ENCODE results near the gene APIP. TPM values are rescaled to one million over a fixed set of nuclear protein-coding genes. Genes with fewer than 3 reads are reported as not detected.
"Not testable (repeated sequence)": the region's sequence is repeated elsewhere in the genome, so short reads cannot be mapped to it uniquely, and the experiment has no call there.

APIP gene
- total RNA-seq, 1 donor, result 12.4 TPM

GRCh38 chr11:34926831-34927132 lies 10.6 kb upstream of the APIP start:
- no peak for DNase-seq (ENCODE audit: low read depth in 2 of 3, low spot score in 2 of 3)

GRCh38 chr11:34926101-34926830 lies 10.1 kb upstream of the APIP start:
- DNase-seq (ENCODE audit: low read depth in 2 of 3, low spot score in 2 of 3), result peak; percentile 23 to 78 (median 45)

- DNase-seq (ENCODE audit: low read depth in 2 of 3, low spot score in 2 of 3), result no peak
These were observed 8.5 kb upstream of the APIP start for GRCh38 chr11:34924714-34925113.

DNA sequence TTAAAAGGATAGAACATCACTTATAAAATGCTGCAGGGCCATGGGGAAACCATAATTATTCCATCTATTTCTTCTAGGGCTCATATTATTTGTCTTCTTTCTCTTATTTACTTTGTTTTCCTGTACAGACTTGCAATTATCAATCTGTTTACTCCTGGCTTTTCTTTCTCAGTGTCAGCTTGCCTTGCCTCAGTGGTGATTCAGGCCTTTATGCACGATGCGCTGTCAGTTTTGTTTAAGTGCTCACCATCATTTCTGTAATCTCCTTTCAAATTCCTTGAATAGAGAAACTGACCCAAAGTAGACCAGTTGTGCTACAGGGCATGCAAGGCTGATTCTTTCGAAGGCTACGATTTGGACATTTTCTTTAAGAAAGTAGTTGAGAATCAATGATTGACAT lies 5.0 kb upstream of the APIP start:
- DNase-seq (ENCODE audit: low read depth in 2 of 3, low spot score in 2 of 3), result no peak

DNA sequence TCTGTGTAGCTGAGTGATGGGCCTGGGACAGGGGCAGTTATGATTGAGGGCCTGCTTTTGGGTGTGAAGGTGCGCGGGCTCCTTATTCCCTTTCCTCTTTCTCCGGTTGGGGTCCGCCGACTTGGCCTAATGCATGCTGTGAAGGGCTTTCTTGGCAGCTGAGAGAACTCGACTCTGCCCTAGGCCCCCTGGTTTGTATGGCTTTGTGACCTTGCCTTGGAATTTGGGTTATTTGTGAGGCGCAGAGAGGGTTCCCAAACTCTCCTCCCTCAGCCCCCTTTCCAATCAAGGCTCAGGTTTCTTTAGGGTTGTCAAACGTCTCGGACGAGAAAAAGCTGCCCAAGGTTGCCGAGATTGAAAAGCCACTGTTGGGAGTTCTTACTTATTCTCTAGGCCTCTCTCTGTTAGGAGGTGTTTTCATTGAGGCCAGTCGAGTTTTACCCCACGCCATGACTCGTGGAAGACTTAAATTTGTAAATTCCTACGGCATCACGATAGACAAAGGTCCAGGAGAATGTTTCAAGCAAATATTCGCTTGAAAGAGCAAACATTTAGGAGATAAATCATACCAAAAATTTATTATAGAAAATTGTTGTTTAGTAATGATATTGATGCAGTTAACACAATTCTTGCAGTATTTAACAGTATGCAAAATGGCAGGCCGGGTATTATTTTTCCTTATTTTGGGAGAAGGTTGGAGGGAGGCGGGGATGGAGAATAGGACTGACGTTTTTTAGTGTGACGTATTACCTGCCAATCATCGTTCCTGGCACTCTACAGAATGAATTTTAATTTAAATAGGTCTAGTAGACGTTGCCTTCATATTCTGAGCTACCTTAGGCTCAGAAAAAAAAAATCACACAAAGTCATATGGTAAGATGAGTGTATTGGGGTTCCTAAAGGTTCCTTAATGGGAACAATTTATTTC lies 928 bp upstream of the APIP start:
- DNase-seq (ENCODE audit: low read depth in 2 of 3, low spot score in 2 of 3), result no peak

DNA sequence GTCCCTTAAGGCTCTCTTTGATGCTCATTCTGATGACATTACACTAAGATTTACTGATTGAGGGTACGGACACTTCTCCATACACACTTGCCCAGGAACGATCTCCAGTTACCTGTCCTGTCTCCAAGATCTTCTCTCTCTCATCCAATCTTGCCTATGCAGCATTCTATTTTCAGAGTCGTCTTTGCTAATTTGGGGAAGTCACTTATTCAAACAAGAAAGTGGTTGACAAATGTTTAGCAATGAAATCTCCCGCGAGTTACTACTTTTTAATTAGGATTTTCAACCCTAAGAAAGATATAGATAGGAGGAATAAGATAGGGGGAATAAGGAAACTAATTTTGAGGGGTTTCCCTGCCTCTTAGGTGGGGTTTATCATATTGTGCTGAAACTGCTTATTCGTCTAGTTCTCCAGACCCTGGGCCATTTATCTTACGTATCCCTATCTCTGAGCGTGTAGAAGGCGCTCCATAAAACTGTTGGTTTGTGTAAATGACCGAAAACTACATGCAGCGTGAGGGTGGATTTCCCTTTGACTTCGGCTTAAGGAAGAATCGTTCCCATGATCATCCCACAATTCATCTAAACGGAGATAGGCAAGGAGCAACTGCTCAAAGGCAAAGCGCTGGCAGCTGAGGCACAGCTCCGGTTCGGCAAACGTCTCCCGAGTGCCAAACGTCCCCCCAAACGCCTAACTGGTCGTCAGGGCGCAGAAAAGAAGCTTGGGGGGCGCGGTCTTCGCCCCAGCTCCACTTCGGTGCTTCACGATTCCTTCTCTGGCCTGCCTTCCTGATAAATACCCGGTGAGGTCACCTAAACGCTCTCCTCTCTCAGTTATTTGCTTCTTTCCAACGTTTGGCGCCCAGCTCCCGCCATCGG lies 804 bp downstream of the APIP start:
- DNase-seq (ENCODE audit: low read depth in 2 of 3, low spot score in 2 of 3), result peak in 2 of 3 donors; percentile 29 to 39

DNA sequence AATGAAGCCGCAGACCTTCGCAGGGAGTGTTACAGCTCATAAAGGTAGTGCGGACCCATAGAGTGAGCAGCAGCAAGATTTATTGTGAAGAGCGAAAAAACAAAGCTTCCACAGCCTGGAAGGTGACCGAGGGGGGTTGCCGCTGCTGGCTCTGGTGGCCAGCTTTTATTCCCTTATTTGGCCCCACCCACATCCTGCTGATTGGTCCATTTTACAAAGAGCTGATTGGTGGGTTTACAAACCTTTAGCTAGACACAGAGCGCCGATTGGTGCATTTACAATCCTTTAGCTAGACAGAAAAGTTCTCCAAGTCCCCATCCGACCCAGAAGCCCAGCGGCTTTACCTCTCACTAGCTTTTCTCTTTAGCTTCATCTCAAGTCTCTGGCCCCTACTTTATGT lies 2.6 kb downstream of the APIP start:
- DNase-seq (ENCODE audit: low read depth in 2 of 3, low spot score in 2 of 3), result not testable (repeated sequence)

- DNase-seq (ENCODE audit: low read depth in 2 of 3, low spot score in 2 of 3), result no peak
These were observed 4.5 kb downstream of the APIP start for GRCh38 chr11:34911676-34912075.

DNA sequence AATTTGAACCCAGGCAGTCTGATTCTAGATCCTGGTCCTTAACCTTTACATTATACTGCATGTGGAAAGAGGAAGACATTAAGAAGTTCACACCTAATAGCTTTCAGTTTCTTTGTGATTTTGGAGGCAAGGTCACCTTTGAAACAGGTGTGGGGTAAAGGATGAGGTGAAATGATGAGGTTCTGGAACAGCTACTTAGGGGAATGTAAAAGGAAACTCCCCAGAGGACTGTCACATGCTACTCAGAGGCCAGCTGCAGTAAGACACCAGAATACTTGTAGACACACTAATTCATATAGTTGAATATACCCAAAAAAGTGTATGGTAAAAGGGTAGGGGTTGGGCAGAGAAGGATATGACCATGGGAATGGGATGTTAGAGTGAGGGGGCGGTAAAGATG lies 5.4 kb downstream of the APIP start:
- no peak for DNase-seq (ENCODE audit: low read depth in 2 of 3, low spot score in 2 of 3)

DNA sequence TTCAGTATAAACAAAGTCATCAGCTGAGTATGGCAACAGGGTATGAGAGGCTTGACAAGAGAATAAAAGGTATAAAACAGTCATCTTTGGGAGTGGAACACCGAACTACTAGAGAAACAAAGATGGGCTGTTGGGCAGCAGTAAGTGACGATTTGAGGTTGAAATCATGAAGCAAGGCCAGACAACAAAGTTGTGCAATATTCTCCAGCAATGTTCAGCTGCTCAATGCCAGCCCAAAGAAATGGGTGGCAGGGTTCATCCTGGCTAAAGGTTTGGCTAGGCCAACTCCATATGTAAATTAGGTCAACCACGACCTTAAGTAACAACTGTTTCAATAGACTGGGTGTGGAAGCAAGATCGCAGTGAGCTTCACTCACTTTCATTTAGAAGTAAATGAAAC lies 6.2 kb downstream of the APIP start:
- DNase-seq (ENCODE audit: low read depth in 2 of 3, low spot score in 2 of 3), result no peak

DNA sequence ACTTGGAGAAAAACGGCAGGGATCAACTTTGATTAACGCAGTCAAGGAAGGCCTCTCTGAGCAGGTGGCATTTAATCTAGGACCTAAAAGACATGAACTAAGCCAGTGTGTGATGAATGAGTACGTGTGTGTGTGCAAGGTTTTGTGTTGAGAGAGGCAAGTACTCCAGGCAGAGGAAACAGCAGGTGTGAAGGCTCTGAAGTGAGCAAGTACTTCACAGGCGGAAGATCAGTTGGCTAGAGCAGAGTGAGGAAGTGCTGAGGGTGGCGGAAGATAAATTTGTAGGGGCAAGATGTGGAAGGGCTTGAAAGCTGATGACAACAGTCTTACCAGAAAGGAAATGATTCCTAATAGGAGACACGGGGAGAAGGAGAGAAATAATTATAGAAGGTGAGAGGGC lies 6.8 kb downstream of the APIP start:
- DNase-seq (ENCODE audit: low read depth in 2 of 3, low spot score in 2 of 3), result no peak

- no peak for DNase-seq (ENCODE audit: low read depth in 2 of 3, low spot score in 2 of 3)
These were observed 8.1 kb downstream of the APIP start for GRCh38 chr11:34907934-34908593.

DNA sequence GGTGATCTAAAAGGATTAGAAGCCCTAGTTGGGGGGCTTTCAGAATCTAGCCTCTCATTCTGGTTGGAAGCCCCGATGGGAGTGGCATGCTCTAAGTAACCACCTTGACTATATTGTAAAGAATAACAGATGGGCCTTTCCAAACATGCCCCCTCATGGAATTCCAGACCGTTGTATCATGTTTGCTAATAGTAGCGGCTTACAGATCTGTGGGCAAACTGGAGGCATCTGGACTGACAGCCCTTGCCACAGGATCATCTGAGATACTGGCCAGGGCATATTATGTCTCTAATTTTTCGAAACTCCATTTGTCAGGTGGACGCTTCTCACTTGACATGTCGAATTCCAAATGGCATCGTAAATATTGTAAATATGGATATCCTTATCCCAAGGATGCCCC lies 10.5 kb downstream of the APIP start:
- no peak for DNase-seq (ENCODE audit: low read depth in 2 of 3, low spot score in 2 of 3)

DNA sequence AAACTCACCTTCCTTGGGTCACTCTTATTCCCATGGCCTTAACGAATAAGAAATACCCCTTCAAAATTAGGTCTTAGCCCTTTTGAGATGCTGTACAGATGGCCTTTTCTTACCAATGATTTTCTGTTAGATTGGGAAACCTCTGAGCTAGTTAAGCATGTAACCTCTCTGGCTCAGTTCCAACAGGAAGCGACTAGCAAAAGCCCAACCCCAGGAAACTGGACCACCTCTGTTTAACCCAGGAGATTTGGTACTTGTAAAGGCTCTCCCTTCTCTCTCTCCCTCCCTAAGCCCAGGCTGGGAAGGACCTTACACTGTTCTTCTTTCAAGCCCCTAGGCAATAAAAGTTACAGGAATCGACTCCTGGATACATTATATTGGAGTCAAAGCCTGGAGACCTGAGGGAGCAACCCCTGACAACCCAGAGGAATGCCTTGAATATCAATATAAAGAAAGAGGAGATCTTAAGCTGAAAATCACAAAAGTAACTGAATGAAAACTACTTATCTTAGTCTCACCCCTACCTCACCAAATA lies 11.7 kb downstream of the APIP start:
- DNase-seq (ENCODE audit: low read depth in 2 of 3, low spot score in 2 of 3), result peak in 1 of 3 donors; percentile 16

DNA sequence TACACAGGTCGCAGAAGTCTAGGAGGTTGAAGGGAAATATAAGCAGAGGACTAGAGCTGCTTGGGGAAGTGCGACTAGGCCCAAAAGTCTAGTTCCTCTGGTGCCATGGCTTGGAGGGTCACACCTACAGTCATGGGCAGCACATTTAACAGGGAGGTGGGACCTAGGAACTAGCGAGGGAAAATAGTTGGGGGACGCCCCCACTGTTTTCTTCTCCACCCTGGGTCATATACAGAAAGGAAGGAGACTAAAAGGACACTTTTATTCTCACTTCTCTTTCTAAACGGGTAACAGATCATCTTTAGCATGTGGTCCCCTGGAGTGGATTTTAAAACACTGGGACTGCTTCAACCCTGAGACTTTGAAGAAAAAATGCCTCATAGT lies 16.6 kb downstream of the APIP start:
- DNase-seq (ENCODE audit: low read depth in 2 of 3, low spot score in 2 of 3), result peak in 2 of 3 donors; percentile 14 to 38

GRCh38 chr11:34898474-34898873 lies 17.7 kb downstream of the APIP start:
- DNase-seq (ENCODE audit: low read depth in 2 of 3, low spot score in 2 of 3), result no peak

DNA sequence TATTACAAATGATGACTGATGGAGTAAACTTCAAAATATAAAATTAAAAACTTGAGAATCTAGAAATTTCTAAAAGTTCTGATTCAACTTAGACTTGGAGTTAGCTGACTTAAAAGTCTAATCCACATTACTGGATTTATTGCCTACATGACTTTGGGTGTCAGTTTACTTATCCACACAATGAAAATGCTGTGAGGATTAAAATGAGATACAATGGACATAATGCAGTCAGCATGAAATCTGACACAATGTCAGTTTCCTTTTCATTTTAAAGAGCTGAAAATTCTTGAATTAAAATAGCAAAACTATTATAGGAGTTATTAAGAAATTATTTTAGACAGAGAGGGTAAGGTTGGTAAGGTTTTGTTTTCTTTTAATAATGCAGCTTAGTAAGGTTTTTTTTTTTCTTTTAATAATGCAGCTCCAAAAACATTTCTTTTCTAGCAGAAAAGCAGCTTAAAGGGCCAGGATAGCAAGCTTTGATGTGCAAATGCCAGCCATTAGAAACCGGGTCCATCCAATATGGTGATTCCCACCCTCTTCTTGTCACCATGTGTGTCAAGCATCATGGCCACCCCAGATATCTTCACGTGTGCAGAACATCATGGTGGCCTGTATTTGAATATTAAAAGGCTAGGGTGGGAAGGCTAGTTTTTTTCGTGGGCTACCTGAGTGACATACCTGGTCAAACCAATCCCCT lies 18.9 kb downstream of the APIP start:
- no peak for DNase-seq (ENCODE audit: low read depth in 2 of 3, low spot score in 2 of 3)

- DNase-seq (ENCODE audit: low read depth in 2 of 3, low spot score in 2 of 3), result not testable (repeated sequence)
These were observed 20.0 kb downstream of the APIP start for GRCh38 chr11:34896191-34896590.

DNA sequence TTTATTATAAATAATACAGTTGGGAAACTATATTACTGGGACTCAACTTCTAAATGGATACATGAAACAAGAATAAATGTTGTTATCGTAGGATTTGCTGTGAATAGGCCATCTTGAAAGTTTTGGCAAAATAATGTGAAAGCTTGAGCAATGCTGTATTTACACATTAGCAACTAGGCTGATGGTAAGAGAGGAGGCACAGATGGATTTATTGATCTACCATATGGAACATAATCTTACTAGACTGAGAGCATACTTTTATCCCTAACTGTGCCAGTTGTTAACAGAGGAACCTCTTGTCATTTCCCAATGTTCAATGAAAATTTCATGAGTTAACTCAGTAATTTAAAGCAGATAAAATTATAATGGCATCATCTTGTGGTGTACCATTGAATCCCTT lies 22.8 kb downstream of the APIP start:
- DNase-seq (ENCODE audit: low read depth in 2 of 3, low spot score in 2 of 3), result no peak

- no peak for DNase-seq (ENCODE audit: low read depth in 2 of 3, low spot score in 2 of 3)
These were observed 24.6 kb downstream of the APIP start for GRCh38 chr11:34891611-34892010.

Data from hematopoietic multipotent progenitor cell (in vitro differentiated cells).